Activated naive CD4-positive, alpha-beta T cell treated with Interleukin-2 at 50 U/mL for 16 hours (primary cell): ENCODE data around the gene PLD3.
"Not testable (repeated sequence)": the region's sequence is repeated elsewhere in the genome, so short reads cannot be mapped to it uniquely, and the experiment has no call there.

ENCODE experiments used
- DNase-seq: peaks from one replicate; pipeline ENCODE4 v3.0.0-alpha.2; 2020

The PLD3 gene

GRCh38 chr19:40348125-40348913 is at the start of gene PLD3, which contains the start of gene C19orf47:
TSS of gene PLD3 (plus strand) at chr19:40348695. CDS start at chr19:40366484, 17,789 bp downstream.
TSS of gene C19orf47 (minus strand) at chr19:40348397. CDS start at chr19:40341857, 6,540 bp downstream.
- DNase-seq, result peak; percentile 99

GRCh38 chr19:40300668-40301067 is 47.8 kb upstream of the PLD3 start:
- no peak for DNase-seq

GRCh38 chr19:40302224-40303011 is 46.1 kb upstream of the PLD3 start:
- DNase-seq, result no peak

- no peak for DNase-seq
These were observed 44.7 kb upstream of the PLD3 start for GRCh38 chr19:40303765-40304164.

- DNase-seq, result no peak
These were observed 44.2 kb upstream of the PLD3 start for GRCh38 chr19:40304306-40304705.

- DNase-seq, result peak; percentile 68
These were observed 43.1 kb upstream of the PLD3 start for GRCh38 chr19:40305403-40305802.

GRCh38 chr19:40309666-40310065 is 38.8 kb upstream of the PLD3 start:
- DNase-seq, result no peak

GRCh38 chr19:40312533-40312932 is 36.0 kb upstream of the PLD3 start:
- DNase-seq, result no peak

- no peak for DNase-seq
These were observed 35.1 kb upstream of the PLD3 start for GRCh38 chr19:40313229-40313983.

GRCh38 chr19:40314656-40315055 is 33.8 kb upstream of the PLD3 start:
- DNase-seq, result no peak

GRCh38 chr19:40315812-40316470 is 32.6 kb upstream of the PLD3 start:
- no peak for DNase-seq

- no peak for DNase-seq
These were observed 31.2 kb upstream of the PLD3 start for GRCh38 chr19:40317338-40317737.

- DNase-seq, result no peak
These were observed 27.9 kb upstream of the PLD3 start for GRCh38 chr19:40320558-40320935.

- no peak for DNase-seq
These were observed 27.4 kb upstream of the PLD3 start for GRCh38 chr19:40321076-40321475.

GRCh38 chr19:40321566-40322270 is 26.8 kb upstream of the PLD3 start:
- no peak for DNase-seq

GRCh38 chr19:40322271-40322610 is 26.3 kb upstream of the PLD3 start:
- no peak for DNase-seq

GRCh38 chr19:40322951-40323615 is 25.4 kb upstream of the PLD3 start:
- no peak for DNase-seq

- DNase-seq, result no peak
These were observed 24.8 kb upstream of the PLD3 start for GRCh38 chr19:40323705-40324104.

GRCh38 chr19:40326201-40326600 is 22.3 kb upstream of the PLD3 start:
- no peak for DNase-seq

GRCh38 chr19:40331052-40331451 is 17.4 kb upstream of the PLD3 start:
- DNase-seq, result no peak

- DNase-seq, result no peak
These were observed 15.8 kb upstream of the PLD3 start for GRCh38 chr19:40332669-40333068.

GRCh38 chr19:40333083-40333482 is 15.4 kb upstream of the PLD3 start:
- not testable (repeated sequence) for DNase-seq
